ENCODE data around the gene COMP.

DNA sequence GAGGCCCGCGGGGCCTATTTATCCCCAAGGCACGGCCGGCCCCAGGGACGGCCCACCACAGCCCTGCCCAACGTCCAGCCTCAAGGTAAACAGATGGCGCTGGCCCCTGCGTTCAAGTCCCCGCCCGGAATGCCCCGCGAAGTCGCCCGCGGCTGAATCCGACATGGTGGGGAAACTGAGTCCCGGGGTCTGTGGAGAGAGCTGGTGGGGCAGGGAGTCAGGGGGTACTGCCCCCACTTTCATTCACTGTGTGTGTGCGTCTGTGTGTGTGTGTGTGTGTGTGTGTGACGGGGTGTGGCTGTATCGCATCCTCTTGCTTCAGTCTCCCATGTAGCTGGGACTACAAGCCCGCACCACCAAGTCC, 192 bp upstream of the COMP start:
- TF ChIP-seq, protein P1, sequence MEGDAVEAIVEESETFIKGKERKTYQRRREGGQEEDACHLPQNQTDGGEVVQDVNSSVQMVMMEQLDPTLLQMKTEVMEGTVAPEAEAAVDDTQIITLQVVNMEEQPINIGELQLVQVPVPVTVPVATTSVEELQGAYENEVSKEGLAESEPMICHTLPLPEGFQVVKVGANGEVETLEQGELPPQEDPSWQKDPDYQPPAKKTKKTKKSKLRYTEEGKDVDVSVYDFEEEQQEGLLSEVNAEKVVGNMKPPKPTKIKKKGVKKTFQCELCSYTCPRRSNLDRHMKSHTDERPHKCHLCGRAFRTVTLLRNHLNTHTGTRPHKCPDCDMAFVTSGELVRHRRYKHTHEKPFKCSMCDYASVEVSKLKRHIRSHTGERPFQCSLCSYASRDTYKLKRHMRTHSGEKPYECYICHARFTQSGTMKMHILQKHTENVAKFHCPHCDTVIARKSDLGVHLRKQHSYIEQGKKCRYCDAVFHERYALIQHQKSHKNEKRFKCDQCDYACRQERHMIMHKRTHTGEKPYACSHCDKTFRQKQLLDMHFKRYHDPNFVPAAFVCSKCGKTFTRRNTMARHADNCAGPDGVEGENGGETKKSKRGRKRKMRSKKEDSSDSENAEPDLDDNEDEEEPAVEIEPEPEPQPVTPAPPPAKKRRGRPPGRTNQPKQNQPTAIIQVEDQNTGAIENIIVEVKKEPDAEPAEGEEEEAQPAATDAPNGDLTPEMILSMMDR (IDR thresholded peaks at IDR 0.05) = no peak
- no peak for TF ChIP-seq POLR2A (IDR thresholded peaks at IDR 0.05)
